ENCODE results near the gene TMEM108.

The TMEM108 gene

DNA sequence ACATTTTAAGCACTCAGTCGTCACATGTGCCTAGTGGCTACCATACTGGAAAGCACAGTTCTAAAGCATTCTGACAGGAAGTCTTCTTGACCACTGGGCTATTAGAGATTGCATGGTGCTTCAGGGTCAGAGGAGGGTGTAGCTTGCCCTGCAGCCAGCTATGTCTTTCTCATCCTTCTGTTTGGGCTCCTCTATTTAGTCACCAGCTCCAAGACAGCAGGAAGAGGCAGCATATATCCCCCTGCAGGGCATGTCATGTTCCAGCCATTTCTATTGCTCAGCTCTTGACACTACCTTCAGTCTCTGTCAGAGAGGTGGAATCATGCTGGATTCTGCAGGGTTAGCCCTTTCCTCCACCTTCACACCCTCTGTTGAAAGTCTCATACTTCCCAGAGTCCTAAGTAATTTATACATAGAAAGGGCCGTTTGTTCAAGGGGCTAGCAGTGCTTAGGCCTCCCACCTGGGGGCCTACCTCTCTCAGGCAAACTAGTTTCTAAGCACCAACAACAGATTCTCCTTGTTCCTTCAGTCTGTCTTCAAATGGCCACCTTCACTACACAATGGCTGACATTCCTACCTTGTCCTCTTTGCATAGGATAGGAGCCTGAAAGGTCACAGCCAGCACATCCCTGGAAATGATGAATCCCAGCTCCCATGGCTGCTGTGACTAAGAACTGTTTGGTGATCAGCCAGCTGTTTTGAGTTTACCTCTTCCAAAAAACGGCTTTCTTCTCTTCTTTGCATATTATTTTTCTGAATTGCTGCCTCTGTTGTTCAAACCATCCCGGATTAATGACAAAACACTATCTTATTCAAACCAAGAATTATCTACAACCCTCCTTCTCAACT is 246.0 kb downstream of the TMEM108 start:
- DNase-seq = no peak

- DNase-seq = no peak
These were observed 251.1 kb downstream of the TMEM108 start for GRCh38 chr3:133289322-133289721.

GRCh38 chr3:133292296-133292695 is 254.1 kb downstream of the TMEM108 start:
- no peak for DNase-seq

GRCh38 chr3:133293397-133294110 is 255.4 kb downstream of the TMEM108 start:
- no peak for DNase-seq

- DNase-seq = no peak
These were observed 256.1 kb downstream of the TMEM108 start for GRCh38 chr3:133294253-133294652.

GRCh38 chr3:133295199-133295901 is 257.2 kb downstream of the TMEM108 start:
- DNase-seq = no peak

- no peak for DNase-seq
These were observed 258.0 kb downstream of the TMEM108 start for GRCh38 chr3:133295944-133296917.

DNA sequence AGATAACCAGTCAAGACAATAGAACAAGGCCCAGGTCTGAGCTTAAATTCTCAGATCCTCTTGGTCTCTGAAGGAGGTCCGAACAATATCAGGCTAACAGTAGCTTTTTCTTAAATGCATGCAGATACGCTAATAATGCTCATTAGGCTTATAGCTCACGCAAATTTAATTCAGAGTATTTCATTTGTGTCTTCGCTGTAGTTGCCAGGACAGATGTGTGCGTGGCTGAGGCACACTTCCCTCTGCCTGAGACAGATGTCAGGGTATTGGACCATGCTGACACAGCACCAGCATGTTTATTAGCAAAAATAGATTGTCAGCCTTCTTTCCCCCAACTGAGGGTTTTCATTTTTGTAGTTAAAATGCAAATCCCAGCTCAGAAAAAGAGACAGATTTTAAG is 258.8 kb downstream of the TMEM108 start:
- DNase-seq = no peak

DNA sequence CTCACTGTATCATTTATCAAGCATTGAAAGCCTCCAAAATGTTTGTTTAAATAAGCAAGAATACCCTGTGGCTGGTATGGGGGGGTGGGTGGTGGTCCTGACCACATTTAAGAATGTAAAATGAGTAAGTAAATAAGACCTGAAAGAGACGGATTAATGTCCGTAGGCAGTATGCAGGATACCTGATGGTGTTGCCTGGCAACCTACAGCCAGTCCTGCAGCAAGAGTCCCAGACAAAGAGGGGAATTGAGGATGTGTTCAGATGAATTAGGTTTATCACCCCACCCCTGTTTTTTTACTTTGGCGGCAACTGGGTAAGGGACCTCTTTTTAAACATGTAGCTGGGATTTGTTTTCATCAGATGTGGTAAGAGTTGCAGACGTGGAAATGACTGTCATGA is 261.9 kb downstream of the TMEM108 start:
- no peak for DNase-seq

DNA sequence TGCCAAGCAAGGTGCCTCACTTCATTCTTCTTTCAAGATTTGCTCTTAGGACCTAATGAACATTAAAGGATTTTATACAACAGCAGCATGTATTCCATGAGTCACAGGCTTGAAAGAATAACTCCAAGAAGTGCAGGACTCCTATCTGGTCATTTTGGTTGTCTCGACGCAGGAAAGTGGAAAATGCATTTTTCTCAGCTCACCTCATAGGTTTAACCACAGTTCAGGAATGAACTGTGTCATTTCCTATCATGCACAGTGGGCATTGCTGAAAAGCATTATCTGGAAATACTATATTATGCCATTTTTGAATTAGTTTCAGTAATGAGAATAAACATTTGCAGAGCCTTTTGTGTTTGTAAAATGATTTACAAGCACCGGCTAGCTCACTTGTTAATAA is 263.0 kb downstream of the TMEM108 start:
- DNase-seq = no peak

- DNase-seq = no peak
These were observed 263.5 kb downstream of the TMEM108 start for GRCh38 chr3:133301731-133302130.

GRCh38 chr3:133303430-133303829 is 265.2 kb downstream of the TMEM108 start:
- DNase-seq = no peak

DNA sequence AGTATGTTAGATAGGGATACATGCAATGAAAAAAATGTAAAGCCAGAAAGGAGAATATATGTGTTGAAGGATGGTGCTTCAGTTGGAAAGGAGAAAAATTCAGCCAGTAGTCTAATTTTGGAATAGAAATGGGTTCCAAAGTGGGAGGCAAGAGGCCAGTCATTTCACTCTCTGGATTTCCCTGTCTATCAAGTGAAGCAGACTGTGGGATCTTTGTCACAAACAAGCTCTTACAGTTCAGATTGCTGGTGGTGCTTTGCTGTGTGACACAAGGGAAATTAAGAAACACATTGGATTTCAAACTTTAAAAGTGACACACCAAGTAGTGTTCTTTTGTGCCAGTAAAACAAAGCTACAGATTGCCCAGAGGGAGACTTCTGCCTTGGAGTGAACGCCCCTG is 279.7 kb downstream of the TMEM108 start:
- DNase-seq = no peak

- no peak for DNase-seq
These were observed 290.2 kb downstream of the TMEM108 start for GRCh38 chr3:133328373-133328772.

GRCh38 chr3:133329626-133330025 is 291.4 kb downstream of the TMEM108 start:
- no peak for DNase-seq

DNA sequence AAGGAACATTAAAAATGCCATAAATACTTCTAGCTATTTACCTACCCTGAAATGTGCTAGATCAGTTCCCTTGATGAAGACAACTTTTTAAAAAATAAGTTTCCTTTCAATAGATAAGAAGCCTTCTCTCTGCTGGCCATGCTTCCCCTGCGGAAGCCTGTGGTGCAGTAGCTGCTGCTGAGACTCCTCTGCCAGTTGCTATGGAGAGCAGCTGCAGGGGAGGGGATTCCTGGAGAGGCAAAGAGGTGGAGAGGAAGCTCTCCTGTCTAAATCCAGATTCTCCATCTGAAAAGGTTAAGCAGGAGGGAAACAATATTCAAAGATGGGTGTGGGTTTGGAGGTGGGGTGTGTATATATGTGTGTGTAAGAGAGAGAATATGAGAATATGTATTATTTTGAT is 291.9 kb downstream of the TMEM108 start:
- no peak for DNase-seq

GRCh38 chr3:133330522-133330921 is 292.3 kb downstream of the TMEM108 start:
- DNase-seq = no peak

- no peak for DNase-seq
These were observed 316.5 kb downstream of the TMEM108 start for GRCh38 chr3:133354721-133355120.

GRCh38 chr3:133360476-133360875 is 322.3 kb downstream of the TMEM108 start:
- no peak for DNase-seq

DNA sequence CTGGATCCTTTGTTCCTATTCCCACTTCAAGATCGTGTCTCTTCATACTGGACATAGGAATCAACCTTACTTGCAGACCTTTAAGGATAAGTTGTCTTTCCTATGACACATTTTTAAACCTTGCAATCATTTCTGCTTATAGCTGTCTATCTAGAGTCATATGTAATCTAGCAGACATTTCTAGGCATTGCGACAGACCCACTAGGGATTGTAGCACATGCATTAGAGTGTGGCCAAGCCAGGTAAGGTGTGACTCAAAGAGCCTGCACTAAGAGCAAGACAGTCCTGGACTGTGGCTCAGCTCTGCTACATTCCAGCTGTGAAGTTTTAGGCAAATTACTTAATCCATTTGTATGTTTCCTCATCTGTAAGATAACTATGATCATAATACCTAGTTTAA is 322.8 kb downstream of the TMEM108 start:
- no peak for DNase-seq

GRCh38 chr3:133361435-133361834 is 323.2 kb downstream of the TMEM108 start:
- no peak for DNase-seq

DNA sequence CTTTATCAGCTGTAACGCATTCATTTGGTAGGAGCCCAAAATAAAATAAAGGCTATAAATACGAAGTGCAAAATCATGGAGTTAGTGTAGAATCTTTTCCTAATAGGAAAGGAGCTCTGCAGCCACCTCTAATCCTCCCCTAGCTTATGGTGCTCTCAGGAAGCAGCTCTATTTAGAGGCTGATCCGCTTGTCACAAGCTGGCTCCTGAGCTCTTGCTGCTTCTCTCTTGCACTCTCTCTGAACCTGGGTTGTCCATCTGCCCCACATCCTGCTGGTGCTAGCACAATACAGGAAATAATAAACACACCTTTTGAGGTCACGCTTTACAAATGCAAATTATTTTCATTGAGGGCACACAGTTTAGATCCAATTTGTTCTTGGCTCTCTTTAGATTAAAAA is 324.3 kb downstream of the TMEM108 start:
- DNase-seq = no peak

- DNase-seq = no peak
These were observed 326.5 kb downstream of the TMEM108 start for GRCh38 chr3:133364704-133365103.

Data from NK-92 treated with Interleukin-12 subunit alpha and Interleukin-12 subunit beta, amount 100 ng/mL, for 24 hours (cell line).